Left renal pelvis (tissue), 4 donors: ENCODE data around the gene PTPN6. TPM values are rescaled to one million over a fixed set of nuclear protein-coding genes. Genes with fewer than 3 reads are reported as not detected.

ENCODE experiments used
- DNase-seq, 4 donors: peaks; one replicate each; pipeline ENCODE4 v3.0.0-alpha.2; 2013; ENCODE audit warnings: low read depth in 4 of 4, low spot score in 3 of 4
- polyA plus RNA-seq, 4 donors: library from polyadenylated mRNA; unstranded; fragments of 120-200 nt; gene quantifications; one replicate each; pipeline ENCODE4 v1.2.1, GENCODE V29; 2013; ENCODE audit not compliant: insufficient read length in 4 of 4

The PTPN6 gene
- polyA plus RNA-seq, 4 donors, result 10.3 to 26.7 (median 18.8) TPM

GRCh38 chr12:6998715-6999451 lies 47.7 kb downstream of the PTPN6 start:
- no peak for DNase-seq

GRCh38 chr12:7001921-7002591 lies 50.9 kb downstream of the PTPN6 start:
- DNase-seq, result no peak

- no peak for DNase-seq
Observed at GRCh38 chr12:7004287-7004803, 53.2 kb downstream of the PTPN6 start.

- no peak for DNase-seq
Observed at GRCh38 chr12:7004840-7005239, 53.7 kb downstream of the PTPN6 start.

- no peak for DNase-seq
Observed at GRCh38 chr12:7005311-7005710, 54.2 kb downstream of the PTPN6 start.

- no peak for DNase-seq
Observed at GRCh38 chr12:7006639-7007038, 55.5 kb downstream of the PTPN6 start.

- no peak for DNase-seq
Observed at GRCh38 chr12:7008864-7009263, 57.7 kb downstream of the PTPN6 start.

- DNase-seq, result no peak
Observed at GRCh38 chr12:7009512-7009911, 58.4 kb downstream of the PTPN6 start.

Other genes with a start within 250 kb of the PTPN6 start
- gene COPS7A, start 227.3 kb upstream of the PTPN6 start, polyA plus RNA-seq, result 10 to 100 TPM; 57.7 to 68.9 (median 66.8) TPM
- gene MLF2, start 198.2 kb upstream of the PTPN6 start, polyA plus RNA-seq, result 100 to 1,000 TPM; 156 to 226 (median 194) TPM
- gene PTMS, start 185.0 kb upstream of the PTPN6 start, polyA plus RNA-seq, result 100 to 1,000 TPM; 503 to 684 (median 585) TPM
- gene LAG3, start 178.8 kb upstream of the PTPN6 start, polyA plus RNA-seq, result 1 to 10 TPM in 2 of 4 donors, under 1 TPM in 2; 0.89 to 6.2 (median 2.1) TPM
- 10 to 100 TPM; 18.7 to 31.0 (median 26.5) TPM for gene CD4, start 161.8 kb upstream of the PTPN6 start, polyA plus RNA-seq
- gene GPR162, start 129.5 kb upstream of the PTPN6 start, polyA plus RNA-seq, result 10 to 100 TPM; 26.1 to 31.5 (median 29.5) TPM
- 10 to 100 TPM; 27.5 to 80.9 (median 33.6) TPM for gene P3H3, start 122.9 kb upstream of the PTPN6 start, polyA plus RNA-seq
- gene GNB3, start 110.4 kb upstream of the PTPN6 start, polyA plus RNA-seq, result 10 to 100 TPM in 1 of 4 donors, 1 to 10 TPM in 3; 4.4 to 14.0 (median 6.8) TPM
- gene CDCA3, start 100.1 kb upstream of the PTPN6 start, polyA plus RNA-seq, result 10 to 100 TPM; 26.1 to 31.9 (median 27.9) TPM
- gene USP5, start 99.2 kb upstream of the PTPN6 start, polyA plus RNA-seq, result 10 to 100 TPM; 47.3 to 64.0 (median 61.0) TPM
- gene TPI1, start 83.8 kb upstream of the PTPN6 start, polyA plus RNA-seq, result 100 to 1,000 TPM; 328 to 571 (median 548) TPM
- gene SPSB2, start 78.1 kb upstream of the PTPN6 start, polyA plus RNA-seq, result 10 to 100 TPM in 1 of 4 donors, 1 to 10 TPM in 3; 5.4 to 19.8 (median 7.3) TPM
- 10 to 100 TPM in 3 of 4 donors, 1 to 10 TPM in 1; 8.6 to 19.2 (median 16.7) TPM for gene LRRC23, start 46.5 kb upstream of the PTPN6 start, polyA plus RNA-seq
- gene ENO2, start 36.8 kb upstream of the PTPN6 start, polyA plus RNA-seq, result 10 to 100 TPM; 10.5 to 16.4 (median 14.2) TPM
- gene ATN1, start 23.4 kb upstream of the PTPN6 start, polyA plus RNA-seq, result 100 to 1,000 TPM in 3 of 4 donors, 10 to 100 TPM in 1; 97.0 to 158 (median 125) TPM
- gene RNU7-1, start 7.5 kb upstream of the PTPN6 start, polyA plus RNA-seq, result not detected
- 100 to 1,000 TPM; 130 to 222 (median 167) TPM for gene C12orf57, start 7.3 kb upstream of the PTPN6 start, polyA plus RNA-seq
- gene PHB2, start 19.3 kb downstream of the PTPN6 start, polyA plus RNA-seq, result 100 to 1,000 TPM; 213 to 266 (median 248) TPM
- gene EMG1, start 19.6 kb downstream of the PTPN6 start, polyA plus RNA-seq, result 10 to 100 TPM; 40.3 to 49.6 (median 44.2) TPM
- 10 to 100 TPM; 33.8 to 67.5 (median 57.9) TPM for gene LPCAT3, start 67.1 kb downstream of the PTPN6 start, polyA plus RNA-seq
- gene C1S, start 109.4 kb downstream of the PTPN6 start, polyA plus RNA-seq, result 100 to 1,000 TPM in 1 of 4 donors, 10 to 100 TPM in 3; 50.5 to 257 (median 62.0) TPM
- 100 to 1,000 TPM in 1 of 4 donors, 10 to 100 TPM in 3; 33.9 to 275 (median 59.1) TPM for gene C1R, start 141.1 kb downstream of the PTPN6 start, polyA plus RNA-seq
- gene C1RL, start 157.9 kb downstream of the PTPN6 start, polyA plus RNA-seq, result 10 to 100 TPM; 30.2 to 39.2 (median 36.1) TPM
- gene RBP5, start 177.5 kb downstream of the PTPN6 start, polyA plus RNA-seq, result 10 to 100 TPM; 18.4 to 55.4 (median 51.4) TPM
- 100 to 1,000 TPM in 1 of 4 donors, 10 to 100 TPM in 3; 53.4 to 105 (median 76.9) TPM for gene CLSTN3, start 179.0 kb downstream of the PTPN6 start, polyA plus RNA-seq
- gene PEX5, start 238.3 kb downstream of the PTPN6 start, polyA plus RNA-seq, result 10 to 100 TPM; 36.2 to 50.7 (median 44.5) TPM